GM12891 (cell line): Measurements from ENCODE around the gene FAH.
A peak's percentile ranks its signal among the peaks of the same experiment; 100 is the strongest.
"Not testable (repeated sequence)": the region's sequence is repeated elsewhere in the genome, so short reads cannot be mapped to it uniquely, and the experiment has no call there.

Source experiments
- DNase-seq: peaks from one replicate; pipeline ENCODE4 v3.0.0; 2011; ENCODE audit warnings: low spot score; ENCODE audit not compliant: insufficient read length
- FAIRE-seq: peaks from 2 replicates; lab custom pipeline; 2011; peaks lifted over from hg19 to GRCh38; lab: Jason Lieb, UNC
- PAX5 ChIP-seq: IDR thresholded peaks from 2 replicates; pipeline ENCODE4 v1.6.1; 2011; ENCODE audit warnings: low read length, moderate library complexity, mild to moderate bottlenecking; ENCODE audit not compliant: insufficient read depth, severe bottlenecking
- POLR2A ChIP-seq: IDR thresholded peaks from 2 replicates; pipeline ENCODE4 v1.6.1; 2011; ENCODE audit warnings: low read depth, low read length, control low read depth
- POLR2AphosphoS5 ChIP-seq: IDR thresholded peaks from 2 replicates; pipeline ENCODE4 v1.6.1; 2011; ENCODE audit warnings: low read depth, low read length, control low read depth
- POU2F2 ChIP-seq: IDR thresholded peaks from 2 replicates; pipeline ENCODE4 v1.6.1; 2011; ENCODE audit warnings: low read depth, mild to moderate bottlenecking, control low read depth, low read length, moderate library complexity
- SPI1 ChIP-seq: IDR thresholded peaks from 2 replicates; pipeline ENCODE4 v1.6.1; 2011; ENCODE audit warnings: low read depth, low read length, control low read depth
- TAF1 ChIP-seq: IDR thresholded peaks from 2 replicates; pipeline ENCODE4 v1.6.1; 2011; ENCODE audit warnings: low read depth, low read length, control low read depth

Gene FAH

DNA sequence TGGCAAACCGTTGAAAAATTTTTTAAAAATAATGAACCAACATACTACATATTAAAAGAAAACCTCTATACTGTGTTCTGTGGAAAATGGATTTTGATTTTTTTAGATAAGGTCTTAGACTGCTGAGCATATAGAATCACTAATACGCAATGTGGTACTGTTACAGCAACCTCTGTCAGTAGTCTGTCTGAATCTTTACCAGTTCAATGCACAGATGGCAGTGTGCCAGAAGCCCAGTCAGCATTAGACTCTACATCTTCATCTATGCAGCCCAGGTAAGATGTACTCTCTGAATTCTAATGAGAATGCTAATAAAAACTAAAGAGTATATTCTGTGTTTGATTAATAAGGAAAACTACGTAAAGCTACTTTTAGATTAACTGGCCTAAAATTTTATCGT lies 31.3 kb upstream of the FAH start:
- TF ChIP-seq POLR2AphosphoS5 (no peak), POLR2A (no peak), TAF1 (no peak)
- DNase-seq (no peak), FAIRE-seq (no peak)

DNA sequence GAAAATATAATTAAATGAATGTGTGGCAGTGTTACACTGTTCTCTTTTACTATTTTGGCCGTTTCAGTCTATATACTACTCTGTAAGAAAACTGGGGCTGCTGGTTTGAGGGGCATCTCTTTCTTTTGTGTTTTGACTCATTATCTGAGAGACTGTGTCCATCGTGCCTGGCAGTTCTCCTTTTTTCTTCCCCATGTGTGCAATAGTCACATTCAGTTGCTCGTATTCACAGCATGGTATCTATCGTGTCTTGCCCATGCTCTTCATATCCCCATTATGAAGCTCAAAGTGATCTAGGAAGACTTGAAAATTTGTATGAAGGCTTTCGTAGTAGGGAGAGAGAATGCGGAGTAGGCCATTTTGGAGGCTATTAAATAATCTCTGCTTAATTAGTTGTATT lies 29.8 kb upstream of the FAH start:
- FAIRE-seq (no peak), DNase-seq (no peak)
- TF ChIP-seq TAF1 (no peak), SPI1 (peak; percentile 24; the same call in 1 of the 2 replicates), POLR2AphosphoS5 (no peak), POLR2A (no peak), PAX5 (no peak)

DNA sequence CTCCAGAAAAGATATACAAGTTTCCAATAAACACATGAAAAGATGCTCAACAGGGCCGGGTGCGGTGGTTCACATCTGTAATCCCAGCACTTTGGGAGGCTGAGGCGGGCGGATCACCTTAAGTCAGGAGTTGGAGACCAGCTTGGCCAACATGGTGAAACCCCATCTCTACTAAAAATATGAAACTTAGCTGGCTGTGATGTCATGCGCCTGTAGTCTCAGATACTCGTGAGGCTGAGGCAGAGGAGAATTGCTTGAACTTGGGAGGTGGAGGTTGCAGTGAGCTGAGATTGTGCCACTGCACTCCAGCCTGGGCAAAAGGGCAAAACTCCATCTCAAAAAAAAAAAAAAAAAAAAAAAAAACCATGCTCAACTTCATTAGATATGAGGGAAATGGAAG lies 25.5 kb upstream of the FAH start:
- FAIRE-seq, DNase-seq: not testable (repeated sequence)

DNA sequence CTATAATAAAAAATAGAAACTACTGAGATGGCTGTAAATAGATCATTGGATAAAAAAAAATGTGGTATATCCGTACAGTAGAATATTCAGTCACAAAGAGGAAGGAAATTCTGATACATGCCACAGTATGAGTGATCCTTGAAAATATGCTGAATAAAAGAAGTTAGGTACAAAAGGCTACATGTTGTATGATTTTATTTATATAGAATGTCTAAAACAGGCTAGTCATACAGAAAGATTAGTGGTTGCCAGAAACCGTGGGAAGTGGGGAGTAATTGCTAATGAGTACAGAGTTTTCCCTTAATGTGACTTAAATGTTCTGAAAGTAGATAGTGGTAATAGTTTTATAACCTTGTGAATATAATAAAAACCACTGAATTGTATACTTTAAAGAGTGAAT lies 24.9 kb upstream of the FAH start:
- no peak for TF ChIP-seq POLR2AphosphoS5
- no peak for TF ChIP-seq POLR2A
- TF ChIP-seq POU2F2, result no peak
- no peak for TF ChIP-seq PAX5
- no peak for TF ChIP-seq TAF1
- TF ChIP-seq SPI1, result no peak
- DNase-seq, result no peak
- FAIRE-seq, result no peak

DNA sequence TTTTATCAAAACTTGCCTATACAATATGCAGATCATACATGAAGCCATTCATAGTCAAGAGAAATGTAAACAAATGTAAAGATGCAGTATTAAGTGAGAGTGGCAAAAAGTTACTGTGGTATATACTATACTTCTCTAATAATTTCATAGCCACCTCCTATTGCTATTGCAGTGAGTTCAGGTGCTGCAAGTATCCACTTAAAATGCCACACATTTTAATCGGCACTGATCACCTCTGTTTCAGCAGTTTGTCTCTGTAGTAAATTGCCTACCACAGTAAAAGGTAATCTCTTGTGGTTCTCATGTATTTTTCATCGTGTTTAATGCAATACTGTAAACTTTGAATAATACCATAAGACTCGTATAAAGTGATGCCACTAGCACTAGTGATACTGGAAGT lies 20.4 kb upstream of the FAH start:
- FAIRE-seq (peak; percentile 31), DNase-seq (no peak)
- no peak for TF ChIP-seq POLR2AphosphoS5
- no peak for TF ChIP-seq SPI1
- no peak for TF ChIP-seq POU2F2
- no peak for TF ChIP-seq POLR2A
- TF ChIP-seq TAF1, result no peak
- no peak for TF ChIP-seq PAX5

DNA sequence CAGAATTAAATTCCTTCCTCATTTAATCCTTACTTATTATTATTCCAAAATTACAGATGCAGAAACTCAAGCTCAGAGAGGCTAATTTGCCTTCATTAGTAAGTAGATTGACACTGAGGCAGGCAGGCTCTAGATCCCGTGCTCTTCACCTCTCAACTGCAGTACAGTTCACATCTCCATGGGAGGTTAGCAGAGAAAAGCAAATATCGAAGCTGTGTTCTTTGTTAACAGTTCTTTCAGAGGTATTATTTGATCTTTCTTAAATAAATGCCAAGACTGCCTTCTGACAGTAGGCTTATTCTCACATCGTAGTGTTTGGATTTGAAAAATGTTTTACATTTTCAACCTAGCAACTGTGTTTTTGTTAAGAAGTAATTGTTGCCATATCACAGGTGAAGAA lies 15.9 kb upstream of the FAH start:
- FAIRE-seq (no peak), DNase-seq (no peak)

DNA sequence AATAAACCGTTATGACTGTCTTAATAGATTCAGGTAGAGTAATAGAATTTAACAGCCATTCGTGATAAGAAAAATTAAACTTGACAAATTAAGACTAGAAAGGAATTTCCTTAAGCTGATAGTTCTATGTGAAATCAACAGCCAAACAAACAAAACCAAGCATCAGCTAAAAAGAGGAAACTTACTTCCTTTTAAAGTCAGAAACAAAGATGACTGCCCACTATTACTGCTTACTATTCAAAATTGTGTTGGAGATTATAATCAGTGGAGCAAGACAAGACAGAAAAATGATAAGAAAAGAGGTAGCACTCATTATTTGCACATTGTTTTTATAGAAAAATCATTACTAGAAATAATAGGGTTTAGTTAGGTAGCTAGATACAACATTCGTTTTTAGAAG lies 13.8 kb upstream of the FAH start:
- FAIRE-seq, result no peak

More for the DNA sequence above, 15.9 kb upstream of the FAH start:
- TF ChIP-seq PAX5, result no peak
- no peak for TF ChIP-seq POU2F2
- TF ChIP-seq TAF1, result no peak
- TF ChIP-seq SPI1, result no peak

DNA sequence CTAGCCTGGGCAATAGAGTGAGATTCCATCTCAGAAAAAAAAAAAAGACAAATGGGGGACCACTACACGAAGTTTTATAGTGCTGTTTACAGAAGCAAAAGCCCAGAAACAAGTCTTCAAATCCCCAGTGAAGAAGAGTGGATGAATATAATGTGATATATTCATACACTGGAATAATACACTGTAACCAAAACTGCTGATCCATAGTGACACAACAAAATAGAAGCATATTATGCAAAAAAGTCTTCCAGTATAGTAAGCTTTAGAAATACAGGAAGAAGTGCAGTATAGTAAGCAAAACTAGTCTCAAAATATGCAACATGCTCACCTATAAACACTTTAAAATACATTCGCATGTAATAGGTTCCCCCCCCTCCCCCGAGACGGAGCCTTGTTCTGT lies 11.9 kb upstream of the FAH start:
- no peak for DNase-seq
- TF ChIP-seq TAF1 (no peak), POLR2A (0 out of 2 replicates have a peak, but pooled peaks have one; percentile 5), PAX5 (no peak)
- FAIRE-seq, result no peak

More for the DNA sequence above, 13.8 kb upstream of the FAH start:
- DNase-seq, result no peak
- TF ChIP-seq PAX5 (no peak), POLR2AphosphoS5 (no peak), POU2F2 (no peak), SPI1 (no peak), TAF1 (no peak), POLR2A (no peak)

DNA sequence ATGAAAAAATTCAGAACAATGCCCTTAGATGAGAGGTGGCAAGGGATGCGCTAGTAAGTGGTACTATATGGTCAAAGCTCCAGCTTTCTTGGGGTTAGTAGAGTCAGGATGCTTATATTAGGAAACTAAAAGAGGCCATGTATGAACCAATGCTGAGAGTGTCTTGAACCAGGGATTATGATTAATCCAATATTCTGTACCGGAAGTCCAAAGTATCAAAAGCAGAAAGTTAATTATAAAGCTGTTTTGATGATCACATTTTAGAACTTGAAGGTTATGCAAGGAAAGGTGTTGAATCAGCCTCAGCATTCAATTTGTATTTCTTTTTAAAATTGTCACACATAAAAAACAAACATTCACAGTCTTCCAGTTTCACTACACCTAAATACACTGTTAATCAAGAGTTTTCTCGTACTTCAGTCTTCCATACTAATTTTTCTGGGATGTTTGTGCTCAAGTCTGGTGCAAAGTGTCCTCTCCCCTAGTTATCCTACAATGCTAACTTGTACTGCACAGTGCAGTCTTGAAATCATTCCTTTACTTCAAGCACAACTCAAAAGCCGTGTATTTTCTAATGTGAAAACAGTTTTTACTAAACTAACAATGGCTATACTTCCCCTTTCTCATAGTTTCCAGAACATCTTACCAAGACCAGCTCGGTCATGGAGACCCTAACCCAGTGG lies 10.7 kb upstream of the FAH start:
- DNase-seq (no peak), FAIRE-seq (no peak)
- no peak; the same call in 1 of the 2 replicates for TF ChIP-seq POLR2AphosphoS5
- TF ChIP-seq PAX5, result no peak
- no peak for TF ChIP-seq POLR2A
- TF ChIP-seq POU2F2, result no peak
- no peak for TF ChIP-seq SPI1
- TF ChIP-seq TAF1, result no peak

DNA sequence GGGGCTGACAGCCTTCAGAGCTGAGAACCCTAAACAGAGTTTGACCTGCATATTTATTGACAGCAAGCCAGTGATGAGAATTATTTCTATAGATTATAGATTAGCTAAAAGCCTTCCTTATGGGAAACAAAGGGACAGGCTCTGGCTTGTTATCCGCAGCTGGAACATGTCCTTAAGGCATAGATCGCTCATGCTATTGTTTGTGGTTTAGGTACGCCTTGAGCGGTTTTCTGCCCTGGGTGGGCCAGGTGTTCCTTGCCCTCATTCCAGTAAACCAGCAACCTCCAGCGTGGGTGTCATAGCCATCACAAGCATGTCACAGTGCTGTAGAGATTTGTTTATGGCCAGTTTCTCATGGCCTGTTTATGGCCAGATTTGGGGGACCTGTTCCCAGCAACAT lies 10.2 kb upstream of the FAH start:
- DNase-seq, result no peak
- peak; percentile 5 for FAIRE-seq
- no peak for TF ChIP-seq SPI1
- no peak for TF ChIP-seq POLR2A
- no peak for TF ChIP-seq POLR2AphosphoS5
- no peak for TF ChIP-seq PAX5
- no peak for TF ChIP-seq TAF1
- no peak for TF ChIP-seq POU2F2
